Esophagus muscularis mucosa (tissue), 4 donors: ENCODE measurements around the gene TP63. TPM values are rescaled to one million over a fixed set of nuclear protein-coding genes. Genes with fewer than 3 reads are reported as not detected.

Experiments used
- DNase-seq: peaks from one replicate; pipeline ENCODE4 v3.0.0-alpha.2; 2017; ENCODE audit errors: extremely low spot score
- H3K27ac ChIP-seq, 4 donors: fragments of 200-600 bp; sonication (generic); replicated peaks in 1 of 4; 1 replicate in 3 of 4; 2 replicates in 1 of 4; pipeline ENCODE4 v1.5.1; 2016 to 2019; ENCODE audit warnings: mild to moderate bottlenecking in 1 of 4
- H3K27me3 ChIP-seq, 4 donors: fragments of 200-600 bp; sonication (generic); one replicate each; pipeline versions ENCODE4 v1.5.1 to v1.6.0; 2016 to 2019
- H3K36me3 ChIP-seq, 4 donors: fragments of 200-600 bp; sonication (generic); one replicate each; pipeline ENCODE4 v1.5.1; 2016 to 2019
- H3K4me1 ChIP-seq, 4 donors: fragments of 200-600 bp; sonication (generic); one replicate each; pipeline ENCODE4 v1.5.1; 2016 to 2019
- H3K4me3 ChIP-seq, 4 donors: fragments of 200-600 bp; sonication (generic); 1 replicate in 2 of 4; 2 replicates in 2 of 4; pipeline ENCODE4 v1.5.1; 2016 to 2019; ENCODE audit warnings: mild to moderate bottlenecking in 4 of 4, moderate library complexity in 1 of 4
- H3K9me3 ChIP-seq, 4 donors: fragments of 200-600 bp; sonication (generic); 1 replicate in 3 of 4; 2 replicates in 1 of 4; pipeline ENCODE4 v1.5.1; 2016 to 2019
- CTCF ChIP-seq, 3 experiments: fragments of 200-600 bp in 2 of 3; fragments of 450-650 bp in 1 of 3; sonication (generic) in 2 of 3; IDR thresholded peaks; one replicate each; pipeline ENCODE4 v1.5.1; 2017 to 2019; ENCODE audit warnings: antibody characterized with exemption in 3 of 3, mild to moderate bottlenecking in 2 of 3, moderate library complexity in 1 of 3
- EP300 ChIP-seq: sonication (generic); formaldehyde crosslinking; IDR thresholded peaks from one replicate; pipeline ENCODE4 v1.6.1; 2017; ENCODE audit warnings: antibody characterized with exemption
- POLR2A ChIP-seq: fragments of 450-650 bp; IDR thresholded peaks from one replicate; pipeline ENCODE4 v1.6.1; 2017; ENCODE audit warnings: antibody characterized with exemption, moderate library complexity, mild to moderate bottlenecking, low read depth
- POLR2AphosphoS5 ChIP-seq, 2 donors: sonication (generic); formaldehyde crosslinking; IDR thresholded peaks; one replicate each; pipeline ENCODE4 v1.6.1; 2017; ENCODE audit warnings: antibody characterized with exemption in 2 of 2
- WGBS: methylation state at CpG from one replicate; pipeline ENCODE4 v1.1.5; 2018; 5-methylcytosine and 5-hydroxymethylcytosine counted together
- intact Hi-C: fragments of 100-400 bp; cut with DNase I; formaldehyde crosslinking; loops from one replicate; pipeline ENCODE4 v1.15.1; 2023
- total RNA-seq, 4 donors: library from RNA; depleted of rRNA; stranded (reverse); fragments of >200 nt; gene quantifications; one replicate each; pipeline versions ENCODE4 v1.1.0 to v1.2.1, GENCODE V29; 2016

Gene TP63
- total RNA-seq, 4 donors from 2014 or later, result under 0.01 to 0.34 (median 0.21) TPM

- intact Hi-C loops, result no loop called here
- no peak overlapping the region for H3K27ac ChIP-seq
- no peaks in the 10 kb centered on the region for H3K36me3 ChIP-seq
- no peak for DNase-seq
- no peaks in the 10 kb centered on the region for H3K27me3 ChIP-seq
- H3K4me1 ChIP-seq, result no peaks in the 10 kb centered on the region
- TF ChIP-seq POLR2AphosphoS5 (IDR thresholded peaks at IDR 0.05), result no peak
- no peak for TF ChIP-seq POLR2A
- no peak for TF ChIP-seq EP300
- no peak for TF ChIP-seq CTCF (IDR thresholded peaks at IDR 0.05)
- no peak overlapping the region for H3K4me3 ChIP-seq
- no peaks in the 10 kb centered on the region for H3K9me3 ChIP-seq
- whole genome bisulfite sequencing, result 53% methylated on average over 5 of the region's 5 CpGs
Measured at GRCh38 chr3:189824629-189825312, 193.6 kb downstream of the TP63 start.

GRCh38 chr3:189826566-189826965, 195.4 kb downstream of the TP63 start:
- Histone ChIP-seq H3K27me3 (no peaks in the 10 kb centered on the region), H3K36me3 (no peaks in the 10 kb centered on the region), H3K9me3 (no peaks in the 10 kb centered on the region), H3K27ac (no peak overlapping the region), H3K4me3 (no peak overlapping the region), H3K4me1 (no peaks in the 10 kb centered on the region)
- no peak for DNase-seq
- intact Hi-C loops, result no loop called here
- 97% methylated on average over 3 of the region's 3 CpGs for WGBS
- TF ChIP-seq CTCF (IDR thresholded peaks at IDR 0.05) (no peak), EP300 (no peak), POLR2A (no peak), POLR2AphosphoS5 (IDR thresholded peaks at IDR 0.05) (no peak)

- no peaks in the 10 kb centered on the region for H3K36me3 ChIP-seq
- H3K27ac ChIP-seq, result no peak overlapping the region
- TF ChIP-seq POLR2A, result no peak
- TF ChIP-seq EP300, result no peak
- TF ChIP-seq CTCF (IDR thresholded peaks at IDR 0.05), result no peak
- no peak for TF ChIP-seq POLR2AphosphoS5 (IDR thresholded peaks at IDR 0.05)
- no peaks in the 10 kb centered on the region for H3K9me3 ChIP-seq
- no peak overlapping the region for H3K4me3 ChIP-seq
- no peaks in the 10 kb centered on the region for H3K27me3 ChIP-seq
- 79% methylated on average over 1 of the region's 1 CpG for WGBS
- intact Hi-C loops, result no loop called here
- no peaks in the 10 kb centered on the region for H3K4me1 ChIP-seq
- DNase-seq, result no peak
Measured at GRCh38 chr3:189827108-189827507, 195.9 kb downstream of the TP63 start.

DNA sequence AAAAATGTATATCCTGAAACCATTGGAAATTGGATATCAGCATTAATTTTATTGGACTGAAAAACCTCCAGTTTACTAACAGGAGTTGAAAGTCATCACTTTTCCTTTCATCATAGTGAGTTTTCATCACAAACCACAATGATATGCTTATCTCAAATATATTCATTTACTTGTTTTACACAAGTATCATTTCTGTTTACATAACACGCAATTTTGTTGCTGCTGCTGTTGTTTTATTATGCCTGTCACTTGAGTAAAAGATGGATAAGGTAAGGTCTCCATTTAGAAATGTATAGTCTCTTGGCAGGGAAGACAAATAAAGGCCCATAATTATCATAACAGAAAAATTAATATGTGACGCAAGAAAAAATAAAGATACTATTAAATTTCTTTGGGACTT, 199.2 kb downstream of the TP63 start:
- no peak for TF ChIP-seq POLR2A
- TF ChIP-seq POLR2AphosphoS5 (IDR thresholded peaks at IDR 0.05), result no peak
- no peak for TF ChIP-seq CTCF (IDR thresholded peaks at IDR 0.05)
- TF ChIP-seq EP300, result no peak
- H3K4me3 ChIP-seq, result no peak overlapping the region
- 88% methylated on average over 2 of the region's 2 CpGs for WGBS
- no peak overlapping the region for H3K27ac ChIP-seq
- H3K9me3 ChIP-seq, result no peaks in the 10 kb centered on the region
- no peaks in the 10 kb centered on the region for H3K27me3 ChIP-seq
- H3K36me3 ChIP-seq, result no peaks in the 10 kb centered on the region
- no peak for DNase-seq
- intact Hi-C loops, result no loop called here
- H3K4me1 ChIP-seq, result no peaks in the 10 kb centered on the region

- Histone ChIP-seq H3K4me1 (no peaks in the 10 kb centered on the region), H3K36me3 (no peaks in the 10 kb centered on the region), H3K9me3 (no peaks in the 10 kb centered on the region), H3K27me3 (no peaks in the 10 kb centered on the region), H3K27ac (no peak overlapping the region), H3K4me3 (no peak overlapping the region)
- no peak for DNase-seq
- intact Hi-C loops, result no loop called here
- WGBS, result 70% methylated on average over 2 of the region's 2 CpGs
- TF ChIP-seq POLR2AphosphoS5 (IDR thresholded peaks at IDR 0.05) (no peak), POLR2A (no peak), EP300 (no peak), CTCF (IDR thresholded peaks at IDR 0.05) (no peak)
Measured at GRCh38 chr3:189833266-189833665, 202.1 kb downstream of the TP63 start.
